Heart left ventricle (tissue), 16 donors: ENCODE measurements around the gene CACNA2D3. TPM values are rescaled to one million over a fixed set of nuclear protein-coding genes. Genes with fewer than 3 reads are reported as not detected.

Source experiments
- ATAC-seq, 4 donors: fragments of 200-7000 bp; cut with Tn5 transposase; one replicate each; pipeline ENCODE4 v1.9.1; 2020 to 2022; ENCODE audit warnings: moderate library complexity in 4 of 4, mild to moderate bottlenecking in 3 of 4, moderate number of reproducible peaks in 1 of 4
- DNase-seq, 5 donors: peaks; one replicate each; pipeline ENCODE4 v3.0.0-alpha.2; 2020
- H3K27ac ChIP-seq, 12 donors: fragments of 200-600 bp; sonication (generic) in 4 of 12; one replicate each; pipeline versions ENCODE4 v1.5.0 to v1.8.0; 2016 to 2022; ENCODE audit warnings: mild to moderate bottlenecking in 2 of 12
- H3K27me3 ChIP-seq, 9 donors: fragments of 200-600 bp; sonication (generic) in 2 of 9; one replicate each; pipeline versions ENCODE4 v1.5.1 to v1.8.0; 2016 to 2022; ENCODE audit warnings: mild to moderate bottlenecking in 3 of 9
- H3K36me3 ChIP-seq, 9 donors: fragments of 200-600 bp; sonication (generic) in 2 of 9; one replicate each; pipeline versions ENCODE4 v1.5.0 to v1.8.0; 2018 to 2022; ENCODE audit warnings: mild to moderate bottlenecking in 2 of 9
- H3K4me1 ChIP-seq, 12 donors: fragments of 200-600 bp; sonication (generic) in 4 of 12; one replicate each; pipeline versions ENCODE4 v1.5.0 to v1.8.0; 2016 to 2022; ENCODE audit warnings: mild to moderate bottlenecking in 3 of 12
- H3K4me3 ChIP-seq, 12 donors: fragments of 200-600 bp; sonication (generic) in 4 of 12; one replicate each; pipeline versions ENCODE4 v1.5.0 to v1.8.0; 2017 to 2022; ENCODE audit warnings: mild to moderate bottlenecking in 9 of 12, moderate library complexity in 4 of 12
- H3K9me3 ChIP-seq, 12 donors: fragments of 200-600 bp; sonication (generic) in 4 of 12; one replicate each; pipeline versions ENCODE4 v1.5.0 to v1.8.0; 2016 to 2022; ENCODE audit warnings: mild to moderate bottlenecking in 1 of 12
- CTCF ChIP-seq, 12 donors: fragments of 200-600 bp; sonication (generic) in 4 of 12; IDR thresholded peaks; one replicate each; pipeline versions ENCODE4 v1.5.0 to v1.8.0; 2018 to 2022; ENCODE audit warnings: antibody characterized with exemption in 12 of 12, mild to moderate bottlenecking in 5 of 12
- POLR2A ChIP-seq, 2 donors: fragments of 450-650 bp; IDR thresholded peaks; one replicate each; pipeline ENCODE4 v1.6.1; 2017; ENCODE audit warnings: antibody characterized with exemption in 2 of 2, mild to moderate bottlenecking in 2 of 2, moderate library complexity in 2 of 2
- WGBS, 4 donors: extraction: QIAGEN DNeasy Blood & Tissue Kit in 2 of 4; methylation state at CpG; one replicate each; pipeline versions ENCODE4 v1.1.5 to v1.1.7; 2013 to 2018; 5-methylcytosine and 5-hydroxymethylcytosine counted together
- intact Hi-C, 10 donors: fragments of 100-400 bp; cut with DNase I; formaldehyde crosslinking; loops; one replicate each; pipeline versions ENCODE4 v1.11.1 to v1.14.2; 2022
- polyA plus RNA-seq, 2 donors: library from polyadenylated mRNA; stranded (reverse); fragments of 200-250 nt; gene quantifications; one replicate each; pipeline ENCODE4 v1.2.3, GENCODE V29; 2013
- total RNA-seq, 9 donors: library from RNA; depleted of rRNA in 2 of 9; stranded (reverse); fragments of >200 nt in 2 of 9; fragmentation: NEBNext Ultra II Directional in 3 of 9; extraction: Animal tissue kit (Norgen Biotek cat#: 25700) in 3 of 9; gene quantifications; one replicate each; pipeline versions ENCODE4 v1.1.0 to v1.2.4, GENCODE V29; 2016 to 2023
- donor health status: ischemic (EF 13 %, LVEDD 7.1; RV severe dilation, severe dysfunction).
- donor health status: healthy with polysubstance abuse.
- donor health status: DM: no; HTN: yes; CAD: no.
- donor health status: DM: no; HTN: no; CAD: no.
- donor health status: ischemic (EF 25% LVEDD 6.9; RV normal size, moderate dysfunction).
- donor health status: ischemic (EF 25% LVEDD 5.7; RV mildly dilated, moderate dysfunction).
- donor health status: healthy.
- donor health status: DM: yes; HTN: yes; CAD: no.
- donor health status: ischemic (EF 35%, LVEDD 5.7; RV mildly dilated, moderate dysfunction).
- donor health status: nonischemic (EF 11% LVEDD 7.7; RV severe dilation, severe dysfunction).
- donor health status: DM: yes; HTN: yes; CAD: no.
- donor health status: PGD.
- donor health status: ischemic (EF 29% LVEDD 5.4; RV normal size, mild dysfunction).
- donor health status: nonischemic (EF 23%, LVEDD 6.1; RV moderate dilation, normal function).

Gene CACNA2D3
- total and polyA plus RNA-seq, 11 donors = 0.17 to 25.1 (median 12.8) TPM

DNA sequence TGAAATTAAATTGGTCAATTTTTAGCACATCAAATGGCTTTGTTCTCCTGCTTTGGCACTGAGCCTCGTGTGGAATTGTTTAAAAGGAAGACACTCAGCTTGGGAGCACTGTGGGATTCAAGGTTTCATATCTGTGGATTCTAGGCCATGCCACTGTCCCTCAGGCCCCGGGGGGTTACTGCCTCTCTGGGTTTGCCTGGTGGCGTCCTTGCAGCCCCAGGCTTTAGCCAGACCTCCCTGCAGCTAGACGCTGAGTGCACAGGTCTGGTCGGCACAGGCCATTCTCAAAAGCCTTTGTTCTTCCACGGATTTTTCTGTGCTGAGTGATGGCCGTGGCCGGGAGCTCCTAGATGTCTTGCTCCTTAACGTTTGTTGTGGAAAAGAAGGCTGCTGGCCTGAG, 76.2 kb downstream of the CACNA2D3 start:
- DNase-seq = no peak
- intact Hi-C loops = no loop called here
- Histone ChIP-seq H3K27me3 (no peaks in the 10 kb centered on the region), H3K4me1 (peaks cover 0 to 18% (median 0%) of the 10 kb centered on the region in 12 donors), H3K9me3 (no peaks in the 10 kb centered on the region), H3K36me3 (no peaks in the 10 kb centered on the region), H3K4me3 (no peak overlapping the region), H3K27ac (no peak overlapping the region)
- WGBS, 4 donors = 48 to 56% (median 53%) methylated on average over 9 of the region's 9 CpGs
- TF ChIP-seq CTCF (IDR thresholded peaks at IDR 0.05) (no peak), POLR2A (IDR thresholded peaks at IDR 0.05) (no peak)
- ATAC-seq = no peak

GRCh38 chr3:54202054-54202453, 79.7 kb downstream of the CACNA2D3 start:
- Histone ChIP-seq H3K27ac (no peak overlapping the region), H3K36me3 (no peaks in the 10 kb centered on the region), H3K4me1 (peaks cover 0 to 18% (median 0%) of the 10 kb centered on the region in 12 donors), H3K4me3 (no peak overlapping the region), H3K27me3 (no peaks in the 10 kb centered on the region), H3K9me3 (no peaks in the 10 kb centered on the region)
- no peak for TF ChIP-seq CTCF (IDR thresholded peaks at IDR 0.05)
- no peak for TF ChIP-seq POLR2A (IDR thresholded peaks at IDR 0.05)
- WGBS, 4 donors = 44 to 55% (median 52%) methylated on average over 5 of the region's 5 CpGs
- DNase-seq (no peak), ATAC-seq (no peak)
- intact Hi-C loops = no loop called here

- ATAC-seq = peak; percentile 32 to 59 (median 49)
- no peak for TF ChIP-seq CTCF (IDR thresholded peaks at IDR 0.05)
- TF ChIP-seq POLR2A (IDR thresholded peaks at IDR 0.05) = no peak
- H3K36me3 ChIP-seq = no peaks in the 10 kb centered on the region
- DNase-seq = no peak
- H3K27me3 ChIP-seq = no peaks in the 10 kb centered on the region
- no peaks in the 10 kb centered on the region for H3K9me3 ChIP-seq
- no peak overlapping the region for H3K27ac ChIP-seq
- 29 to 44% (median 31%) methylated on average over 5 of the region's 5 CpGs for WGBS, 4 donors
- intact Hi-C loops = no loop called here
- H3K4me3 ChIP-seq = no peak overlapping the region
- H3K4me1 ChIP-seq = peaks cover 0 to 16% (median 0%) of the 10 kb centered on the region in 12 donors
These were observed 80.4 kb downstream of the CACNA2D3 start for GRCh38 chr3:54202651-54203248.

GRCh38 chr3:54206874-54207273, 84.5 kb downstream of the CACNA2D3 start:
- TF ChIP-seq CTCF (IDR thresholded peaks at IDR 0.05) (no peak), POLR2A (IDR thresholded peaks at IDR 0.05) (no peak)
- ATAC-seq = peak in 3 of 4 donors; percentile 50 to 73 (median 56)
- Histone ChIP-seq H3K27me3 (no peaks in the 10 kb centered on the region), H3K4me1 (peaks cover 0 to 26% (median 0%) of the 10 kb centered on the region in 12 donors), H3K9me3 (no peaks in the 10 kb centered on the region), H3K4me3 (no peak overlapping the region), H3K27ac (no peak overlapping the region), H3K36me3 (no peaks in the 10 kb centered on the region)
- intact Hi-C loops = no loop called here
- WGBS, 4 donors = 60 to 80% (median 74%) methylated on average over 1 of the region's 1 CpG
- DNase-seq = no peak
